Fibroblast of skin of right biceps (primary cell): ENCODE data around the gene SRPX.

Experiments used
- DNase-seq: peaks from one replicate; pipeline ENCODE4 v3.0.0-alpha.2; 2013

The SRPX gene

GRCh38 chrX:38220415-38221390 lies at the start of gene SRPX:
SRPX (minus strand) TSS chrX:38220871; CDS start chrX:38220792, 79 bp downstream.
- DNase-seq: peak; percentile 54

GRCh38 chrX:38268011-38268410 lies 47.3 kb upstream of the SRPX start:
- DNase-seq: peak; percentile 10

GRCh38 chrX:38262715-38263620 lies 42.3 kb upstream of the SRPX start:
- peak; percentile 65 for DNase-seq

- DNase-seq: no peak
Observed at GRCh38 chrX:38260231-38260630, 39.6 kb upstream of the SRPX start.

- no peak for DNase-seq
Observed at GRCh38 chrX:38256019-38256418, 35.3 kb upstream of the SRPX start.

- peak; percentile 32 for DNase-seq
Observed at GRCh38 chrX:38249965-38250364, 29.3 kb upstream of the SRPX start.

- no peak for DNase-seq
Observed at GRCh38 chrX:38247051-38247450, 26.4 kb upstream of the SRPX start.

GRCh38 chrX:38240541-38240940 lies 19.9 kb upstream of the SRPX start:
- no peak for DNase-seq

- peak; percentile 59 for DNase-seq
Observed at GRCh38 chrX:38236901-38237615, 16.4 kb upstream of the SRPX start.

GRCh38 chrX:38233891-38234667 lies 13.4 kb upstream of the SRPX start:
- DNase-seq: peak; percentile 84

- DNase-seq: peak; percentile 70
Observed at GRCh38 chrX:38232079-38232686, 11.5 kb upstream of the SRPX start.

- peak; percentile 82 for DNase-seq
Observed at GRCh38 chrX:38225093-38225492, 4.4 kb upstream of the SRPX start.

- no peak for DNase-seq
Observed at GRCh38 chrX:38224160-38224559, 3.5 kb upstream of the SRPX start.

GRCh38 chrX:38221391-38221929 lies 789 bp upstream of the SRPX start:
- DNase-seq: no peak

GRCh38 chrX:38220024-38220414 lies 652 bp downstream of the SRPX start:
- peak; percentile 74 for DNase-seq

- no peak for DNase-seq
Observed at GRCh38 chrX:38216642-38217041, 4.0 kb downstream of the SRPX start.

- DNase-seq: peak; percentile 94
Observed at GRCh38 chrX:38214551-38215531, 5.8 kb downstream of the SRPX start.

- peak; percentile 16 for DNase-seq
Observed at GRCh38 chrX:38214044-38214443, 6.6 kb downstream of the SRPX start.

- peak; percentile 53 for DNase-seq
Observed at GRCh38 chrX:38211891-38212635, 8.6 kb downstream of the SRPX start.
